ENCODE data around the gene PEF1.

GRCh38 chr1:31666263-31666963, 21.7 kb upstream of the PEF1 start:
- TF ChIP-seq POLR2A (IDR thresholded peaks at IDR 0.05) (no peak), EP300 (IDR thresholded peaks at IDR 0.05) (no peak)
- TF ChIP-seq, protein P1, sequence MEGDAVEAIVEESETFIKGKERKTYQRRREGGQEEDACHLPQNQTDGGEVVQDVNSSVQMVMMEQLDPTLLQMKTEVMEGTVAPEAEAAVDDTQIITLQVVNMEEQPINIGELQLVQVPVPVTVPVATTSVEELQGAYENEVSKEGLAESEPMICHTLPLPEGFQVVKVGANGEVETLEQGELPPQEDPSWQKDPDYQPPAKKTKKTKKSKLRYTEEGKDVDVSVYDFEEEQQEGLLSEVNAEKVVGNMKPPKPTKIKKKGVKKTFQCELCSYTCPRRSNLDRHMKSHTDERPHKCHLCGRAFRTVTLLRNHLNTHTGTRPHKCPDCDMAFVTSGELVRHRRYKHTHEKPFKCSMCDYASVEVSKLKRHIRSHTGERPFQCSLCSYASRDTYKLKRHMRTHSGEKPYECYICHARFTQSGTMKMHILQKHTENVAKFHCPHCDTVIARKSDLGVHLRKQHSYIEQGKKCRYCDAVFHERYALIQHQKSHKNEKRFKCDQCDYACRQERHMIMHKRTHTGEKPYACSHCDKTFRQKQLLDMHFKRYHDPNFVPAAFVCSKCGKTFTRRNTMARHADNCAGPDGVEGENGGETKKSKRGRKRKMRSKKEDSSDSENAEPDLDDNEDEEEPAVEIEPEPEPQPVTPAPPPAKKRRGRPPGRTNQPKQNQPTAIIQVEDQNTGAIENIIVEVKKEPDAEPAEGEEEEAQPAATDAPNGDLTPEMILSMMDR (IDR thresholded peaks at IDR 0.05) = no peak

Measured in gastroesophageal sphincter (tissue), 3 donors.